M059J (cell line): ENCODE results near the gene SLC6A7. TPM values are rescaled to one million over a fixed set of nuclear protein-coding genes. Genes with fewer than 3 reads are reported as not detected.
"Not testable (repeated sequence)": the region's sequence is repeated elsewhere in the genome, so short reads cannot be mapped to it uniquely, and the experiment has no call there.

Experiments used
- DNase-seq: peaks from one replicate; pipeline ENCODE4 v3.0.0-alpha.2; 2012; ENCODE audit warnings: low read depth
- total RNA-seq: library from RNA; depleted of rRNA; stranded (reverse); fragments of >200 nt; shearing (Covaris generic); gene quantifications from 2 replicates; pipeline ENCODE4 v1.2.3, GENCODE V29; 2014

The SLC6A7 gene
- total RNA-seq, 1 experiment from 2014 or later, result not detected

DNA sequence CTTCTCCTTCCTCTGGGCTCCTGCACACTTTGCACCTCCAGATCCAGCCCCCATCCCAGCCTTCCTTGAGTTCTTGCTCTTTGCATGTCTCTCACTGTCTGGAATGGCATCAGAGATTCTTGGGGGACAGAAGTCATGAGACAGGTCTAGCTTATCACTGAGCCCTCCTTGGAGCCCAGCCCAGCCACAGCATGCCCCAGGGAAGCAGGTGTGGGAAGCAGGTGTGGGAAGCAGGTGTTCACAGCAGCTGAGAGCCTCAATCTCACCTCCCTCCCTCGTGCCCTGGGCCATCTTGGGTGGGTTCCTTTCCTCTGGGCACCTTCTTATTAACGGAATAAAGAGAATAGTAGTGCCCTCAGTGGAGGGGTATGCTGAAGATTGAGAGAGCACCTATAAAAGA lies 27.2 kb downstream of the SLC6A7 start:
- no peak for DNase-seq

DNA sequence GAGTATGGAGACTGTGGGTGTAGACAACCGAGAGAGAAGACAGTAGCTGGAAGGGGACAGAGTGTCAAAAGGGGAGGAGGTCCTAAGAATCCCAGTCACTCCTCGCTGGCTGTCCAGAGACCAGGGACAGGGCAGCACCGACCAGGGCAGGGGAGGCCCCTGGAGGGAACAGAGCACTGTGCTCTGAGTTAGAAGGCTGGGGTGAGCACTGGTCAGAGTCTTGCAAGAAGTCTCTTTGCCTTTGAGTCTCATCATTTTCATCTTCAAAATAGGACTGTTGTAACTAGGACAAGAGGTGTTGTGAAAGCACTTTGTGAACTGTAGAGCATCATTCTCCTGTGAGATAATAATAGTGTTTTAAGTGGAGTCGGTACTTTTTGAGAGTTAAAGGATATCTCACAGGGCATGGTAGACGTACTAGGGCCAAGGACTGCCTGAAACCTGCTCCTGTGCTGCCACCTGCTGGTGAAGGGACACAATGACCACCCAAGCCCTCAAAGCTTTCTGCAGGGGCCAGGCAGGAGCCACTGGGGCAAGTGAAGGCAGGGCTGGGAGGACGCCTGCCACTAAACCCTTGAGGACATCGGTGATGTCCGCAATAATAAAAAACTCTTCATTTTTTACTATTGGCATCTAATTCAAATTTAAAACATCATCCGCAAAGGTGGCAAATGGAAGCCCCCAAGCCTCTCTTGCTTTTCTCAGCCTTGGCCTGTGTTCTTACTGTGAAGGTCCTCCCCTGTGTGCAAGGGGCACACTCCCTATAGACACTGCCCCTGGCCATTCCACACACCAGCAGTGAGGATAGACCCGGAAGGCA lies 28.2 kb downstream of the SLC6A7 start:
- peak; percentile 79 for DNase-seq

DNA sequence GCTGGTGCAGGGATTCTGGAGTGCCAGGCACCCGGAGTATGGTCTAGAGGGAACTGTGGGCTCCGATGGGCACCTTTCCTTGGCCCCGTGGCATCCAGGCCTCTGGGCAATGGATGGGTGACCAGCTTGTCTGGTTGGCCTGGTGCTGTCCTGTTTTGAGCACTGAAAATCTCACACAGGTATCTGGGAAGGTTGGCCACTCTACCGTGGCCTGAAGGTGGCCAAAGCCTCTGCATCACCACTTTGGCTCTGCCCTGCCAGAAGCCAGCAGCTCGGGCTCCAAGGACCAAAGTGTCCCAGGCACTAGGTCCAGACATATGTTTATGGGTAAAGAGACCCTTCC lies 28.8 kb downstream of the SLC6A7 start:
- no peak for DNase-seq

DNA sequence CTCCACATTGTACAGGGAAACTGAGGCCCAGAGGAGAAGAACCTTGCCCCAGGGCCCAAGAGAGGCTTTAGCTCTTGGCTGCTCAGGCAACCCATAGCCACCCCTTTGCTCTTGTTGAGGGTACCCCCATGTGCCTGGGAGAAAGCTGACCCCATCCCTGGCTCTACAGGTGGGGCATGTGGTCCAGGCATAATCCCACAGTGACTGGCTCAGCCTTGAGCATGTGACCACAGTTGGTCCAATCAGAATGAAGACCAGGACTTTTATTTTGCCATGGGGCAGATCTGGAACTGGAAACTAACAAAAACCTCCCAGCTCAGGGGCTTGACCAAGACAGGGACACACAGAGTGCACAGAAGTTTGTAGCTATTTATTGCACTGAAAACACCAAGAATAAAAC lies 29.3 kb downstream of the SLC6A7 start:
- no peak for DNase-seq

DNA sequence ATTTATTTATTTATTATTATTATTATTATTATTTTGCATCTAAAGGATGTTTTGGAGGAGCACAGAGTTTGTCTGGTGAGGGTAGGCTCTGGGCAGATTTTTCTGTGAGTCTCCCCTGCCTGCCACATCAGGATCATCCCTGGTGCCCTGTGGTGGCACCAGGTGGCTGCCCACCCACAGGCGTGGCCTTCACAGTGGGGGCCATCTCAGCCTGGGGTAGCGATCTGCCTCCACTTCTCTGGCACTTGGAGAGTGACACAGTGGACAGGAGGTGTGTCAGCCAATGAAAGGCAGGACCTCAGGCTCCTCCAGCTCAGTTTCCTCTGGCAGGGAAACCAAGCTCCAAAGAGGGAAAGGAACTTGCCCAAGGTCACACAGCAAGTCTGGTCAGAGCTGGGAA lies 30.0 kb downstream of the SLC6A7 start:
- DNase-seq, result no peak

DNA sequence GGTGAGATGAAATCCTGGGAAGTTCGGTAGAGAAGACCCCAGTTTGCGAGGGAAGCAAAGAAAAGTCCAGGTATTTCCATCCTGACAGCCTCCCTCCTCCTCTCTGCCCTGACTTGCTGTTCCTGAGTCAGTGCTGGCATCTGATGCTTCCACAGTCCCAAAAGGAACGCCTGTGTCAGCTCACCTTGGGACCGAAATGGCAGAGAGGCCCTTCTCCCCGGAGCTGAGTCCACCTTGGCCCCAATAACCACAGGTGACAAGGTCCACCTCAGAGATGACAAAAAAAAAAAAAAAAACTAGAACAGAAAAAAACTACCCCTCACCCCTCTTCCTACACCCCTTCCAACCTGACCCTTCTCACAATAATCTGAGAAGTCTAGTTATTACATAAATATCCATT lies 31.6 kb downstream of the SLC6A7 start:
- no peak for DNase-seq

DNA sequence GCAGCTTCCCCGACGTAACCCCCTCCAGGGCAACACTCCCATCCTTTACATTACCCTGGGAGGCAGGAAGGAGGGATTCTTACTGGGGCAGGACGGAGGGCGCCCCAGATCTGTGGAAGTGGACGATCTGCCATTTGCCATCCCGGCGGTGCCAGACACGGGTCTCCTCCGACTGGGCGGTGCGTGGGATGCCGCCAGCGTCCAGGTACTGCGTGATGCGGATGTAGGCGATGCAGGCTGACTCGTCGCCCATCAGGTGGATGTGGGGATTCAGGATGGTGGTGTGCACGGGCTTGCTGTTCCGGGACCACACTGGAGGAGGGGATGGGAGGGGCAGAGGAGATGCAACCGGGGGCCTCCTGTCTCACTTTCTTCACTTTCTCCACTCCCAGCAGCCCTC lies 33.0 kb downstream of the SLC6A7 start:
- DNase-seq, result no peak

DNA sequence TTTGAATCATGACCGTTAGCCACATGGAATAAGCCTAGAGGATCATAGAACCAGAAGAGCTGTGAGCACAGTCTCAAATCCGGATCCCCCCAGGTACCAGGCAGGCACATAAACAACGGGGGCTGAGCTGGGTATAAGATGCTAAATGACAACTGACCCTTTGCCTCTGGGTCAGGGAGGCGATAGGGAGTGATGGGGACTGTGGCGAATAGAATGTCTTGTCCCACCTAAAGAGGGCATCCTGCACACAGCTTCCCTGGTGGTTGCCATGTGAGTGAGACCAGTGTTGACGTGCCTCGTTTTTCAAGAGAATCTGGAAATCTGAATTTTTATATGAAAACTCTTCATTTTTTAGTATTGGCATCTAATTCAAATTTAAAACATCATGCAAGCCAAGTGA lies 33.6 kb downstream of the SLC6A7 start:
- no peak for DNase-seq

DNA sequence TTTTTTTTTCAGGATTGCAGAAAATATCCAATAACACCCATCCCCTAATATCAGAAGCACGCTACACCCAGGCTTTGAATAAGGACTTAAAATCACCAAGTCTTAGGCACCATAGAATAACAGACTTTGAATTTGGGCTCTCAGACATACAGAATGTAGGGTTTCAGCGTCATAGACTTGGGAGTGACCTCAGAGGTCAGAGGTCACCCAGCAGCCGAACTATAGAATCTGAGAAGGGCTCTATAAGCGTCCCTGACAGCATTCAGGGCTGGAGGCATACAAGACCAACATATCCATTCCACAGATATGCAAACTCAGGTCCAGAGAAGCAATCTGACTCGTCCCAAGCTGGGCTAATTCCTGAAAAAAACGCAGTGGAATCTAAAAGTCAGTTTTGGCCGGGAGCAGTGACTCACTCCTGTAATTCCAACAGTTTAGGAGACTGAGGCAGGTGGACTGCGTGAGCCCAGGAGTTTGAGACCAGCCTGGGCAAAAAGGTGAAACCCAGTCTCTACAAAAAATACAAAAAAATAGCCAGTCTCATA lies 34.7 kb downstream of the SLC6A7 start:
- peak; percentile 21 for DNase-seq

DNA sequence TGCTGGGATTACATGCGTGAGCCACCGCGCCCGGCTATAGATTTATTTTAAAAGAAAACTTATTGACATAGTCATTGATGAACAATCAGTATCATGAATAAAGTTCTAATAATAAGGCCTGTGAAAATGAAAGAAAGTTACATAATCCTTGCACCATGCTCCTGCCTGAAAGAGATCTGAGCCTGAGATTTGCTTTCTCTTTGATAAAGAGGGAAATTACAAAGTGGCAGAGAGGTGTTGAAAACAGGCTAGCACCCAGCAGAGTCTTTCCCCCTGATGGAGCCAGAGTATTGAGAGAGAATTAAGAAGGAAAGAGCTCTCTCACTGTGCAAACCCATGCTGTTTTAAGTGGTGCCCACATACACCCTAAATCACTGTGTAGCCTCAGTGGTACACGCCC lies 37.2 kb downstream of the SLC6A7 start:
- no peak for DNase-seq

DNA sequence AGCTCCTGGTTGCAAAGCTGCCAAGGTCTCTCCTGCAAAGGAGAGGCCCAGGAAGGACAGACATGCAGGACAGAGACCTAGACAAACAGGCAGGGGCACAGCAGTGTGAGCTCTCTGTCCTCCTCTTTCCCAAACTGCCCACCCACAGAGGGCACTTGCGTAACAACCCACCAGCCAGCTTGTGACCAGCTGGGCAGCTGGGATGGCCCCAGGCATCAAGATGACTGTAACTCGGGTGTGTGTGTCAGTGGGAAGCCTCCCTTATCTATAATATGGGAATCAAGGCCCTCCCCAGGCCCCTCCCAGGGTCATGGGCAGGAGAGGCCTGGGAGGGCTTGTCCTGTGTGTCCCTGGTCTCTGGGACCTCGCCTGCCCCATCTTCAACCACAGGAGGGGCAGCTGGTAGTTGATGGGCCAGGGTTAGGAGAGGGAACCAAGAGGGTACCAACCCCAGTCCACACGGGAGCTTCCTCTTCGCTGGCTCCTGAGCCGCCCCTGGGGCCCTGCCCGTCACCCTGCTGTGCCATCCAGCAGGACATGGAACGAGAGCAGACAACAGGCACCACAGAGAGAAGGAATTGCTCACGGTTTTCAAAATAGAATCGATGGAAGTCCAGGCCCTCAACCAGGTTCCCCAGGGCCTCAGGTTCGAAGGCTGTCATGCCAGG lies 37.9 kb downstream of the SLC6A7 start:
- DNase-seq, result peak; percentile 55

DNA sequence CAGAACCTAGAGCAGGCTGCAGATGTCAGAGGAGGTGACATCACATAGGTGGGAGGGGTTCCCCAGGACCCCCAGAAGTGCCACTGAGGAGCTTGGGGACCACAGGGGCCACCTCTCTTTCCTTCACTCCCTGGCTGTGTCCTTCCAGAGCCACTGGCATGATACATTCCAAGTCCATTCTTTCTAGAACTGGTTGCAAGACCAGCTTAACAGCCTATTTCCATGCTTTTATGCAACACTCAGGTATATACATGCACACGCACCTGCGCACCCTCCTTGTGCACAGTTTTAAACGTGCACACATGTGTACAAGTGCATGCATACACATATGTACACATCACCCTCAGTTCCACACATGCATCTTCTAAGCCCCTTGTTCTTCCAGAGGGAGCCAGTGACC lies 39.7 kb downstream of the SLC6A7 start:
- no peak for DNase-seq

DNA sequence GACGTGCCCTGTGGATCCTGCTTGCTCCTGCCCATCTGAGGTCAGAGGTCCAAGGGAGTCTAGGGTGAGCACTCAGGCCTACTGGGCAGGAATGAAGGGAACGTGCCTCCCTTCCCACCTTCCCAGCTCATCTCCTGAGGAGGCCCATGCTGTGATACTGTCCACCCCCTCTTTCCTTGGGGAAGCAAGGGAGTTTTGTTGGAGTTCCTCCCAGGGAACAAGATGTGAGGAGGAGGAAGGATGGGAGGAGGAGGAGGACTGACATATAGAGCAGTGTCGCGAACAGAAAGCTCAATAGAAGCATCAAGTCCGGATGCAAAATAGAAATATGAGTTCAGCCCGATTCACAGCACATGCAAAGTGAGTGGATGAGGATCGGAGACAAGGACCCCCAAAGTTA lies 41.0 kb downstream of the SLC6A7 start:
- no peak for DNase-seq

DNA sequence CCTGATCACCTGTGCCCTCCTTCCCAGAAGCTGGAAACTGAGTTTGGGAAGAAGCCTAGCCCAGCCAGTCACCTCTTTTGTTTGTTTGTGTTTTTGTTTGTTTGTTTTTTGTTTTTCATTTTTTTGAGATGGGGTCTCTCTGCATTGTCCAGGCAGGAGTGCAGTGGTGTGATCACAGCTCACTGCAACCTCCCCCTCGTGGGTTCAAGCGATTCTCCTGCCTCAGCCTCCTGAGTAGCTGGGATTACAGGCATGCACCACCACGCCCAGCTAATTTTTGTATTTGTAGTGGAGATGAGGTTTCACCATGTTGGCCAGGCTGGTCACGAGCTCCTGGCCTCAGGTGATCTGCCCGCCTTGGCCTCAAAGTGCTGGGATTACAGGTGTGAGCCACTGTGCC lies 43.8 kb downstream of the SLC6A7 start:
- not testable (repeated sequence) for DNase-seq

DNA sequence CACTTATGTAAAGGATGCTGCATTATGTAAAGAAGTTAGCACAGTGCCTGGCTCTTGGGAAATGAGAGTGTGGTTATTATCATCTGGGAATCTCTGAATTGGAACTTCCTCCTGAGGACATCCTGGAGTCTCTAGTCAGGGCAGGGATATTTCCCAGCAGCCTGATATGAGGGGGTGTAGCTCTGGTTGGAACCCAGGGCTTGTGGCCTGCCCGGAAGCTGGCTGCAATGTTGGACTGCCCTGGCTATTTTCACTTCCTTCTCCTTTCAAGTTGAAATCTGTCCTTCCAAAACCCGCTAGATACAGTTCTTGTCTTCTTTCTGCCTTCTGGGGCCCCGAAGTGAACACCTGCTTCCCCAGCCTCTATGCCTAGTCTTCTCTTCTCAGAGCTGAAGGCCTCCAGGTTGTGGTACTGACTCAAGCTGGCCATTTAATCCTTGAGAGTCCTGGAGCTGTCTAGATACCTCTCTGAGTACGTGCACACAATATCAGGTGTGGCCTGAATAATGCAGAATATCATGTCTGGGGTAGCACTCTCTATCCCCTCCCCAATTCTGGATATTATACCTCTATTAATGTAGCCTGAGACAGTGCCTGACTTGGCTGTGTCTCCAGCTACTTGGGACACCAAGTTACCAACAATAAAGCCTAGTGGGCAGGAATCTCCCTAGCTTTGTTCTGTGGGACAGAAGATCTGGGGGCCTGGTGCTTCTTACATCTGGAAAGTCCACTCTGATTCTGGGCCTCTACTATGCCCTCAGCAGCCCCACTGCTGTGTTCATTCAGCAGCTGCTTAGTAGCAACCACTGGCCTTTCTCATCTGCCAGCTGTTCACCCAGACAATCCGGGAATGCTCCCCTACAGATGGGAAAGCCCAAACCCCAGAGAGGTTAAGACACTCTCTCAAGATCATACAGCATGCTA lies 45.0 kb downstream of the SLC6A7 start:
- DNase-seq, result no peak

DNA sequence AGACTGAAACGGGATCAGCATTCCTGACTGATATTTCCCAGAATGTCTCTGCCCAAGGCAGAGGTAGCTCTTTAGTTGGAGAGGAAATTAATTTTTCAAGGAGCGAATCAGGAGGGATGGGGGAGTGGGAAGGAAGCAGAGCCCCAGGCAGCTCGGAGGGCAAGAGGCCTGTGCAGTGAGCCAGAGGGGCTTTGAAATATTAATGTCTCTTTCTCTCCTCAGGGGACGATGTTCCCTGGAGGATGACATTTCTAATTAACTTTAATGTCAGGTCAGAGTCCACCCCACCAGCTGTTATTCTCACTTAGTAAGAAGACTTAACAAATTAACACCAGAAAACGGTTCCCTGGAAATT lies 45.6 kb downstream of the SLC6A7 start:
- DNase-seq, result no peak

DNA sequence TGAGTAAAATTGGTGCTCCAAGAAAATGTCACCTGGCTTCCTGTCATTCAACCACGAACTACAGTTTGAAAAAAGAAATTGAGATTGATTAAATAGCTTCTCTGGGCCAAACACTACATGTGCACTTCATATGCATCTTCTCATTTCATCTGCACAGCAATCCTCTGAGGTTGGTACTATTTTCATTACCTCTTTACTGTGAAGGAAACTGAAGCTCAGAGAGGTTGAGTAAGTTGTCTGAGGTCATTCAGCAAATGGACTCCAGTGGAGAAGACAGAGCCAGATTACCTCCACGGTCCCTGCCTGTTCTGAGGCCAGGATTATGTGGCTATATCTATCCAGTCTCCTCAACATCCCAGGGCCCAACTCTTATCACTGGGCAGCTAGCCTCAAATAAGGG lies 46.5 kb downstream of the SLC6A7 start:
- DNase-seq, result no peak

DNA sequence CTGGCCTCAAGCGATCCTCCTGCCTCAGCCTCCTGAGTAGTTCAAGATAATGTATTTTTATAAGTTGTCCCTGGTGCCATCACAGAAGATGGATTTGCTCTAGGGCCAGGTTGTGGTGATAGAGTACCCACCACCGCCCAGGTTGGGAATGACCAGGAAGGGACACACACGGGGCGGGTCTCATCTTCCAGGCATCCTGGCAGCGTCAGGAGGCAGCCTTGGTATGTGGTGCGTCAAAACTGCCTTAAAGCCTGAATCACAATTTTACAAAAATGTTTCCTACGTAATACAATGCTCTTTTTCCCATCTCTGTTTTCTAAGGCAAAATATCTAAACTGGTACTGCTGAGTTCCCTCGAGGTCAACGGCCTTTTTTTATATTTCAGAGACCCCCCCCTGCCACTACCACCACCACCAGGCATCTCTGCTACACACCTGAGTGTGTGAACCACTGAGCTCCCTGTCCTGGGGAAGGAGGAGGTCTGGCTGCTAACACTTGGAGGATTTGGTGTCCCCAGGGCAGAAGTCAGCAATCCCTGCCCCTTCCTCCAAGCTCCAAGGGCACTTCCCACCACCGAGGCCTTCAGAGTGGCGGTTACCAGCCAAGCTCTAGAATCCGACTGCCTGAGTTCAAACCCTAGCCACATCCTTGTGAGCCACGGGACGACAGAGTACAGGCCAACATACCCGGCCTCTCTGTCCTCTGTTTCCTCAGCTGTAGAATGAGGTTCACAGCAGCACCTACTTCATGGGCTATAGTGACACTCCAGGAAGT lies 47.3 kb downstream of the SLC6A7 start:
- no peak for DNase-seq

DNA sequence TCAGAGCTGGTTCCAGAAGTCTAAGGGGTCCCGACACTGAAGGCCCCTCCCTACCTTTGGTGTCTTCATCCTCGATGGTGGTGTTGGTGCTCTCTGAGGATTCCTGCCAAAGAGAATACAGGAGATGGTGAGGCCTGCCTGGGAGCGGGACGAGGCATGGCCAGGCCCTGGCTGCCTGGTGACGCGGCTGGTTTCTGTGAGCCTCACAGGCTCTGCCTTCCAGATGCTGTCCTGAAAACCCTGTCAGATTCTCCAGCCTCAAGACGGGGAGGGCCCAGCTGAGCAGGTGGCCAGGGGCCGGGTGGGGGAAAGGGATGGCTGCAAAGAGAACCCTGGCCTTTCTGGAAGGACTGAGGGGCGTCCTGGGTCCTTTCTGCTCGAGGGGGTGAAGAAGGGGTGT lies 48.8 kb downstream of the SLC6A7 start:
- DNase-seq, result no peak

DNA sequence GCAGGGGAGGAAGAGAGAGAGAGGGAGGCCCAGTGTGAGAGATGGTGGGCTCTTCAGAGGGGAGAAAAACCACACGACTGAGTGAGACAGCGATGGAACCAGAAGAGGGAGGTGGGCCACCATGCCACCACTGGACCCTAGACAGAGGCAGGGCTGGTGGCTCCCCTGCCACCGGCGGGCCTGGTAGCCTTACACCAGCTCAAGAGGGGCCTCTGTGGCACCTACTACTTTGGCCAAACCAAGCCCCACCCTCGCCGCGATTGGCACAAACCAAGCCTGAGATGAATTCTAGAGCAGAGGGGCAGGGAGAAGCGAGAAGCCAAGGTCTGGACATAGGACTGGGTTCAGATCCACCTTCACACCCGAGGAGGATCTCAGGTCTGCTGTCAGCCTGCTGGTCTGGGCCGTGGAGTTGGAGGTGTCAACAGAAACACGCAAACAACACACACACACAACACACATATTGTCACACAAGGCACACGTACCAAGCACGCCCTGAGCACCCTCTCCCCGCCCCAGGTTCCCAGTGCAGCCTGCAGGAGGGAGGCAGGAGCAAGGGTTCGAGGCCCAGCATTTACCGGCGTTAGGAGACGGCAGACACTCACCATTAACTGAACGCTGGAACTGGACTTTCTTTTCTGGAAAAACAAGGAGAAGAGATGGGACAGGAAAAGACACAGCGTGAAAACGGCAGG lies 49.4 kb downstream of the SLC6A7 start:
- DNase-seq, result no peak

DNA sequence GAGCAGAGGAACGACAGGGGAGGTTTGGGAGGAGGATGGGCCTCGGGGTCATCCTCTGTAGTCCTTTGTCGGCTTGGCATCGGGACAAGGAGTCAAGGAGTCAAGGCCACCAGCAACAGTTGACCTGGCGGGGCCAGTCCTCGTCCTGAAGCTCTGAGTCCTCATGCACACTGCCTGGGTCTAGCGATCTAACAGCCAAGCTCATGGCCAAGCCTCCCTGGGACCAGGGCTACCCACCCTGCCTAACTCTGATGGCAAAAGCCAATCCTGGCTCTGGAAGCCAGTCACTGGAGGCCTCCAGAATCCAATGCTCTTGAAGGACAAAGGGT lies 49.9 kb downstream of the SLC6A7 start:
- no peak for DNase-seq
